K562 (cell line): Measurements from ENCODE around the gene FHIT. TPM values are rescaled to one million over a fixed set of nuclear protein-coding genes. Genes with fewer than 3 reads are reported as not detected.
A peak's percentile ranks its signal among the peaks of the same experiment; 100 is the strongest.

Experiments used
- ATAC-seq: fragments of 200-7000 bp; cut with Tn5 transposase; 3 replicates; pipeline ENCODE4 v1.9.1; 2020; ENCODE audit warnings: moderate library complexity
- BruUV-seq: library from RNA; stranded (reverse); fragments of 400-500 nt; replicated peaks from 2 replicates; lab custom pipeline; 2021; lab: Mats Ljungman, UMichigan
- CTCF ChIA-PET: fragments of 300-600 bp; formaldehyde crosslinking; extraction: SDS; loops from one replicate; lab custom pipeline; 2021; ENCODE audit warnings: low intra/inter-chr PET ratio; lab: Yijun Ruan, JAX
- POLR2A ChIA-PET: fragments of 300-600, 350-650 bp; sonication (Branson Sonifier 250); formaldehyde crosslinking; extraction: SDS; loops from one replicate; lab custom pipeline; 2021; ENCODE audit warnings: antibody characterized with exemption, inconsistent platforms; lab: Yijun Ruan, JAX
- DNase-seq, 4 experiments: peaks; one replicate each; pipeline versions ENCODE4 v3.0.0 to v3.0.0-alpha.2; 2011 to 2018; ENCODE audit warnings: low spot score in 3 of 4, mixed read lengths in 3 of 4; ENCODE audit errors: extremely low read depth in 1 of 4
- FAIRE-seq: peaks from 2 replicates; lab custom pipeline; 2011; peaks lifted over from hg19 to GRCh38; lab: Jason Lieb, UNC
- H2AFZ ChIP-seq: 2 replicates; pipeline ENCODE4 v1.6.0; 2011; ENCODE audit warnings: low read depth, low read length, control low read depth, inconsistent platforms
- H3K27ac ChIP-seq: fragments of 200-600 bp; 3 replicates; pipeline ENCODE4 v1.8.0; 2011; ENCODE audit warnings: low read depth, mild to moderate bottlenecking, control low read depth, inconsistent platforms, low read length, moderate library complexity, mixed read lengths; ENCODE audit errors: extremely low read depth
- H3K27me3 ChIP-seq, 2 experiments: fragments of 300-600 bp in 1 of 2; 2 replicates in 1 of 2; 3 replicates in 1 of 2; pipeline versions ENCODE4 v1.6.0 to v1.8.0; 2011; ENCODE audit warnings: inconsistent platforms in 2 of 2, low read length in 2 of 2, mild to moderate bottlenecking in 1 of 2, mixed read lengths in 1 of 2, moderate library complexity in 1 of 2; ENCODE audit not compliant: control insufficient read depth in 2 of 2, insufficient read depth in 2 of 2
- H3K36me3 ChIP-seq: fragments of 300-600 bp; 3 replicates; pipeline ENCODE4 v1.8.0; 2011; ENCODE audit warnings: mild to moderate bottlenecking, low read length, inconsistent platforms; ENCODE audit not compliant: control insufficient read depth, insufficient read depth
- H3K4me1 ChIP-seq, 2 experiments: fragments of 200-600 bp in 1 of 2; replicated peaks in 1 of 2; 2 replicates in 1 of 2; 3 replicates in 1 of 2; pipeline versions ENCODE4 v1.5.1 to v1.8.0; 2011; ENCODE audit warnings: inconsistent platforms in 2 of 2, low read length in 2 of 2, mild to moderate bottlenecking in 1 of 2, mixed read lengths in 1 of 2, moderate library complexity in 1 of 2; ENCODE audit not compliant: control insufficient read depth in 2 of 2, insufficient read depth in 2 of 2
- H3K4me2 ChIP-seq: 2 replicates; pipeline ENCODE4 v1.6.1; 2011; ENCODE audit warnings: low read length, control low read depth, inconsistent platforms, mixed read lengths; ENCODE audit not compliant: insufficient read depth
- H3K4me3 ChIP-seq: fragments of 200-600 bp; sonication (generic), shearing (Covaris generic); 2 replicates; pipeline ENCODE4 v1.5.1; 2016; ENCODE audit warnings: control low read depth, inconsistent platforms
- H3K79me2 ChIP-seq: fragments of 200-600 bp; 3 replicates; pipeline ENCODE4 v1.8.0; 2011; ENCODE audit warnings: low read length, inconsistent platforms; ENCODE audit not compliant: control insufficient read depth, insufficient read depth
- H3K9ac ChIP-seq, 2 experiments: 2 replicates each; pipeline versions ENCODE4 v1.6.0 to v1.6.1; 2011; ENCODE audit warnings: low read depth in 2 of 2, low read length in 2 of 2, control low read depth in 1 of 2, inconsistent platforms in 1 of 2, mild to moderate bottlenecking in 1 of 2, mixed read lengths in 1 of 2; ENCODE audit not compliant: insufficient read depth in 1 of 2
- H3K9me1 ChIP-seq: one replicate; pipeline ENCODE4 v1.6.0; 2011; ENCODE audit warnings: inconsistent platforms, mild to moderate bottlenecking, low read length, moderate library complexity; ENCODE audit not compliant: control insufficient read depth, insufficient read depth
- H3K9me3 ChIP-seq: replicated peaks from 2 replicates; pipeline ENCODE4 v1.5.1; 2011; ENCODE audit warnings: low read depth, low read length, inconsistent platforms; ENCODE audit not compliant: control insufficient read depth, insufficient read depth
- H4K20me1 ChIP-seq: replicated peaks from 2 replicates; pipeline ENCODE4 v1.6.1; 2011; ENCODE audit warnings: low read length, inconsistent platforms, mixed read lengths; ENCODE audit not compliant: control insufficient read depth, insufficient read depth
- ATF7 ChIP-seq: fragments of 450-650 bp; IDR thresholded peaks from 2 replicates; pipeline ENCODE4 v1.7.1; 2014; ENCODE audit warnings: mild to moderate bottlenecking, moderate library complexity
- CEBPG ChIP-seq, 3 experiments: fragments of 200-800 bp in 1 of 3; sonication (Bioruptor generic) in 1 of 3; sonication (generic) in 1 of 3; formaldehyde crosslinking in 1 of 3; IDR thresholded peaks in 2 of 3; conservative IDR thresholded peaks in 1 of 3; 2 replicates each; pipeline versions ENCODE4 v1.6.1 to v1.8.0; 2016 to 2022; ENCODE audit warnings: missing compliant biosample characterization in 2 of 3, missing genetic modification characterization in 2 of 3, mild to moderate bottlenecking in 1 of 3, missing genetic modification reagents in 1 of 3
- CTBP1 ChIP-seq: fragments of 450-650 bp; IDR thresholded peaks from 2 replicates; pipeline ENCODE4 v1.6.1; 2016; ENCODE audit warnings: borderline replicate concordance
- CXXC5 ChIP-seq: fragments of 250-450 bp; sonication (Bioruptor Pico); IDR thresholded peaks from 2 replicates; pipeline ENCODE4 v1.8.0; 2022; ENCODE audit warnings: inconsistent platforms, mild to moderate bottlenecking, moderate library complexity
- JUND ChIP-seq, 2 experiments: IDR thresholded peaks; 2 replicates in 1 of 2; 3 replicates in 1 of 2; pipeline ENCODE4 v1.6.1; 2011; ENCODE audit warnings: borderline replicate concordance in 2 of 2, low read depth in 2 of 2, low read length in 2 of 2, improper control_type of control experiment in 1 of 2, missing biosample characterization in 1 of 2, missing genetic modification characterization in 1 of 2, missing genetic modification reagents in 1 of 2
- L3MBTL2 ChIP-seq: fragments of 450-650 bp; IDR thresholded peaks from 2 replicates; pipeline ENCODE4 v1.6.1; 2016; ENCODE audit warnings: mild to moderate bottlenecking, moderate library complexity
- PTRF ChIP-seq: fragments of 450-650 bp; IDR thresholded peaks from 2 replicates; pipeline ENCODE4 v1.6.1; 2016; ENCODE audit warnings: mild to moderate bottlenecking, missing genetic modification characterization, missing compliant biosample characterization
- SMAD4 ChIP-seq: fragments of 250-450 bp; sonication (Bioruptor Pico); conservative IDR thresholded peaks from 2 replicates; pipeline ENCODE4 v1.8.0; 2021; ENCODE audit warnings: inconsistent platforms, mild to moderate bottlenecking, moderate library complexity
- ZNF707 ChIP-seq: fragments of 250-450 bp; sonication (Bioruptor Pico); conservative IDR thresholded peaks from 2 replicates; pipeline ENCODE4 v1.8.0; 2022; ENCODE audit warnings: inconsistent platforms, mild to moderate bottlenecking, moderate library complexity
- ZSCAN32 ChIP-seq: fragments of 450-650 bp; formaldehyde crosslinking; IDR thresholded peaks from 2 replicates; pipeline ENCODE4 v1.4.0; 2020; ENCODE audit warnings: mild to moderate bottlenecking, moderate library complexity
- WGBS: fragments of 100-300 bp; shearing (Covaris generic); methylation state at CpG from one replicate; pipeline ENCODE4 v1.1.6; 2016; ENCODE audit warnings: low coverage, mixed read lengths; ENCODE audit not compliant: insufficient coverage; ENCODE audit errors: missing lambda C conversion rate; 5-methylcytosine and 5-hydroxymethylcytosine counted together
- in situ Hi-C: fragments of 300-500 bp; cut with MboI; formaldehyde crosslinking; loops from 4 replicates; pipeline ENCODE4 v1.15.0; 2018; ENCODE audit warnings: inconsistent platforms, mixed read lengths
- intact Hi-C: fragments of 100-400 bp; cut with micrococcal nuclease; formaldehyde crosslinking; loops from 2 replicates; pipeline ENCODE4 v1.14.2; 2022
- polyA plus RNA-seq, 8 experiments: library from polyadenylated mRNA; depleted of rRNA in 4 of 8; stranded (reverse) in 5 of 8; unstranded in 3 of 8; fragments of >200 nt; fragmentation: Nextera tagmentation in 2 of 8; fragmentation: Illumina TruSeq in 1 of 8; extraction: Ambion mirVana in 2 of 8; extraction: Trizol in 1 of 8; gene quantifications; 2 replicates each; pipeline versions ENCODE4 v1.2.1 to v1.2.3, GENCODE V29; 2011 to 2014; ENCODE audit warnings: inconsistent platforms in 1 of 8, missing spikeins in 1 of 8
- total RNA-seq, 7 experiments: library from RNA; depleted of rRNA in 6 of 7; stranded (reverse); fragments of >200 nt in 6 of 7; fragmentation: Illumina TruSeq in 2 of 7; extraction: Trizol in 2 of 7; gene quantifications; 2 replicates each; pipeline versions ENCODE4 v1.2.1 to v1.2.3, GENCODE V29; 2011 to 2021; ENCODE audit warnings: low replicate concordance in 1 of 7
- TF ChIP-seq, protein P1 (sequence below), 2 experiments: fragments of 450-650 bp in 1 of 2; sonication (generic) in 1 of 2; formaldehyde crosslinking in 1 of 2; IDR thresholded peaks in 1 of 2; conservative IDR thresholded peaks in 1 of 2; 2 replicates each; pipeline versions ENCODE4 v1.6.1 to v1.8.1; 2016 to 2023; ENCODE audit warnings: mild to moderate bottlenecking in 2 of 2, moderate library complexity in 2 of 2, inconsistent platforms in 1 of 2, missing genetic modification reagents in 1 of 2
- TF ChIP-seq, protein P2 (sequence below): fragments of 450-650 bp; formaldehyde crosslinking; IDR thresholded peaks from 2 replicates; pipeline ENCODE4 v1.4.0; 2022; ENCODE audit warnings: mild to moderate bottlenecking, moderate library complexity

FHIT gene
- total and polyA plus RNA-seq, 9 of the 15 experiments (the other 6 are each of a cell fraction or from before 2014, with no cell fraction given), result 1.7 to 9.1 (median 4.3) TPM

- no peaks in the 10 kb centered on the region for H3K36me3 ChIP-seq
- in situ Hi-C loops (no loop called here), intact Hi-C loops (no loop called here)
- TF ChIP-seq PTRF (tag) (no peak), JUND (IDR thresholded peaks at IDR 0.05; ENCODE audit: borderline replicate concordance, low read depth, low read length) (peak; percentile 54), JUND (tag; IDR thresholded peaks at IDR 0.05; ENCODE audit: borderline replicate concordance, low read depth, low read length) (no peak), CTBP1 (no peak), SMAD4 (CRISPR knock-in tag) (0 out of 2 replicates have a peak, but pooled peaks have one; percentile 19), L3MBTL2 (peak; percentile 33; the same call in 1 of the 2 replicates), CEBPG (CRISPR knock-in tag; IDR thresholded peaks at IDR 0.05) (no peak), CEBPG (tag; conservative IDR thresholded peaks at IDR 0.05 in 1 of 2, IDR thresholded peaks at IDR 0.05 in 1 of 2) (peak; percentile 78 to 81), CXXC5 (CRISPR knock-in tag) (0 out of 2 replicates have a peak, but pooled peaks have one; percentile 16), ATF7 (peak; percentile 38; the same call in 1 of the 2 replicates), ZNF707 (no peak), ZSCAN32 (CRISPR knock-in tag) (0 out of 2 replicates have a peak, but pooled peaks have one; percentile 19)
- TF ChIP-seq, protein P1, sequence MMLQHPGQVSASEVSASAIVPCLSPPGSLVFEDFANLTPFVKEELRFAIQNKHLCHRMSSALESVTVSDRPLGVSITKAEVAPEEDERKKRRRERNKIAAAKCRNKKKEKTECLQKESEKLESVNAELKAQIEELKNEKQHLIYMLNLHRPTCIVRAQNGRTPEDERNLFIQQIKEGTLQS (IDR thresholded peaks at IDR 0.05), result peak; percentile 86
- TF ChIP-seq, protein P1 (CRISPR knock-in tag; conservative IDR thresholded peaks at IDR 0.05), result no peak
- TF ChIP-seq, protein P2, sequence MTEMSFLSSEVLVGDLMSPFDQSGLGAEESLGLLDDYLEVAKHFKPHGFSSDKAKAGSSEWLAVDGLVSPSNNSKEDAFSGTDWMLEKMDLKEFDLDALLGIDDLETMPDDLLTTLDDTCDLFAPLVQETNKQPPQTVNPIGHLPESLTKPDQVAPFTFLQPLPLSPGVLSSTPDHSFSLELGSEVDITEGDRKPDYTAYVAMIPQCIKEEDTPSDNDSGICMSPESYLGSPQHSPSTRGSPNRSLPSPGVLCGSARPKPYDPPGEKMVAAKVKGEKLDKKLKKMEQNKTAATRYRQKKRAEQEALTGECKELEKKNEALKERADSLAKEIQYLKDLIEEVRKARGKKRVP (CRISPR knock-in tag), result peak; percentile 67
- no peak overlapping the region for H3K4me2 ChIP-seq
- H3K79me2 ChIP-seq, result no peaks in the 10 kb centered on the region
- H4K20me1 ChIP-seq, result no peaks in the 10 kb centered on the region
- H3K27ac ChIP-seq, result no peak overlapping the region
- POLR2A ChIA-PET, result no interaction called here
- H3K4me3 ChIP-seq, result no peak overlapping the region
- no peak overlapping the region for H2AFZ ChIP-seq
- CTCF ChIA-PET, result no interaction called here
- no peak for FAIRE-seq
- no peaks in the 10 kb centered on the region for H3K4me1 ChIP-seq
- H3K9me3 ChIP-seq, result no peaks in the 10 kb centered on the region
- peak in 1 of 4 experiments; percentile 0 for DNase-seq
- WGBS, result 30% methylated on average over 3 of the region's 6 CpGs
- ATAC-seq, result peak; percentile 55; the same call in 2 of the 3 replicates
- no TSS peak for BruUV-seq
- no peak overlapping the region for H3K9ac ChIP-seq
- no peaks in the 10 kb centered on the region for H3K27me3 ChIP-seq
- no peaks in the 10 kb centered on the region for H3K9me1 ChIP-seq
Observed at GRCh38 chr3:59998058-59998457, 1253.2 kb downstream of the FHIT start.
